T-helper 2 cell treated with Interferon-gamma antibody and Interleukin-4, amounts not matched to agents 100 ng/mL and 5 ng/mL, for 36 hours (primary cell): ENCODE measurements around the gene TIRAP. TPM values are rescaled to one million over a fixed set of nuclear protein-coding genes. Genes with fewer than 3 reads are reported as not detected.
"Not testable (repeated sequence)": the region's sequence is repeated elsewhere in the genome, so short reads cannot be mapped to it uniquely, and the experiment has no call there.

Experiments
- intact Hi-C: fragments of 100-400 bp; cut with micrococcal nuclease; formaldehyde crosslinking; loops from one replicate; pipeline ENCODE4 v1.15.1; 2023
- total RNA-seq: library from RNA; stranded (reverse); gene quantifications from 2 replicates; pipeline ENCODE4 v1.2.3, GENCODE V29; 2022

The TIRAP gene, protein sequence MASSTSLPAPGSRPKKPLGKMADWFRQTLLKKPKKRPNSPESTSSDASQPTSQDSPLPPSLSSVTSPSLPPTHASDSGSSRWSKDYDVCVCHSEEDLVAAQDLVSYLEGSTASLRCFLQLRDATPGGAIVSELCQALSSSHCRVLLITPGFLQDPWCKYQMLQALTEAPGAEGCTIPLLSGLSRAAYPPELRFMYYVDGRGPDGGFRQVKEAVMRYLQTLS
- total RNA-seq: 14.8 and 17.6 TPM in 2 replicates

DNA sequence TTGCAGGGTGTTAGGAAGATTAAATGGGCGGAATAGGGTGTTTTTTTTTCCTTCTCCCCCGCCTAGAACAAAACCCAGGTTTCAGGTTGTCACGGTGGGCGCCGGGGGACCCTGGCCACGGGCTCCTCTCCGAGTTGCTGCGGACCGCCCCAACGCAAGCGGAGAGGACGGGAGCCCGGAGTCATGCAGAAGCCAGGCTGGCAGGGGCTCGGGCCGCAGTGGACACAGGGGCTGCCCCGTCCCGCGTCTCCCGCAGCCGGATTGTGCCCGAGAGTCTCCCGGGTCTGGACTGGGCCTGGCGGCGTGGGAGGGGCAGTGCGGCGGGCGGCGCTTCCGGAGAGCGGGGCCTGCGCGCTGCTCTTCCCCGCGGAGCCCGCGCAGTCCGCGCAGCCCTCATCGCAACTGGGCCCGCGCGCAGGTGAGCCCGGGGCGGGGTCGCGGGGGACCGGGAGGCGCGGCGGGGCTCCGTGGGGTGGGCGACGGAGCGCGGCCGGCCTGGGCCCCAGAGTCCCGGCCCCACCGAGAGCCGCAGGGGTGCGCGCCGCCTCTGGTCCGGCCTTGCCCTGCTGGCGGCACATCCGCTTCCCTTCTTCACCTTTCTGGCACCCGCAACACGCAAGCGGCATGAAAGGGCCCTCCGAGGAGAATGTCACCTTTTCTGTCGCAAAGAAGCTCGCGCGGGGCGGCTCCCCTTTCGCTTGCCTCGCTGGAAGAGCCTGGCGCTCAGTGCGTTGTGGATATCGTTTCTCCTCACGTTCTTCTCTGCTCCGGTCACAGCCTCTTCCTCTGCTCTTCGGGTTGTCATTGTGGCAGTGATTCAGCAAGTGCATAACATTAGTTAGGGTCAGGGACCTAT lies at the start of gene TIRAP:
Gene TIRAP, plus strand, starts transcription at position 358 of the 856 bp plus-strand sequence. CDS start 7,802 bp downstream, outside the sequence.
- intact Hi-C loops: loop anchor here (1.0 kb wide), 4 partner anchors 14 to 133 kb away; partner anchors contain the start of genes DCPS, FAM118B, FOXRED1 and RPUSD4

GRCh38 chr11:126233391-126233790 lies 49.5 kb upstream of the TIRAP start:
- intact Hi-C loops: no loop called here

DNA sequence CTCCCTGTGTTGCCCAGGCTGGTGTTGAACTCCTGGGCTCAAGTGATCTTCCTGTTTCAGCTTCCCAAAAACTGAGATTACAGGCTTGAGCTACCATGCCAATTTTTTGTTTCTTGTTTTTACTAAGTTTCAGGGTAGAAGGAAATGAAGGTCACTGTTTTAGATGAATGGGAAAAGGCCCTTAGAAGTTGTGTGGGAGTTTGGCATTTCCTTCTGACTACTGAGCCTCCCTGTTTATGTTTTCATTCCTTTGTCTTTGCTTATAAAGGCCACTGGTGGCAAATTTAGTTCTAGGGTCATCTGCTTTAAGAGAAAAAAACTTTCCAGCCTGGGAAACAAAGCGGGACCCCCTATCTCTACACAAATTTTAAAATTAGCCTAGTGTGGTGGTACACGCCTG lies 36.3 kb upstream of the TIRAP start:
- intact Hi-C loops: no loop called here

GRCh38 chr11:126253265-126253664 lies 29.6 kb upstream of the TIRAP start:
- intact Hi-C loops: no loop called here

DNA sequence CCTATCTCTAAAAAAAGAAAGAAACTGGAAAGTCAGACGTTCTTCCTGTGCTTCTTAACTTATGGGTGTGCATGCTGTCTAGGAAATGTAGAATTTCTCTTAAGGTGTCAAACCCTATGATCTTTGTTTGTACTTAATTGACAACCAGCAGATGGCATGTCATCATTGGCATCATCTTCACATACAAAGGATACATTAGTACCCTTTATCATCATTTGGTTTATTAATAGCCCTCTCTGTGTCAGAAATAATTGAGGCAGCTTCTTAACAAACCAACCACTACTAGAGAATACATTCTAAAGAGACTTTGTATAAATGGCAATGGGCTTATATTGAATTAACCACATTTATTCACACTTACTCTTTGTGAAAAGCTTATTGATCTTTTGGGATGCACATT lies 28.1 kb upstream of the TIRAP start:
- intact Hi-C loops: no loop called here

DNA sequence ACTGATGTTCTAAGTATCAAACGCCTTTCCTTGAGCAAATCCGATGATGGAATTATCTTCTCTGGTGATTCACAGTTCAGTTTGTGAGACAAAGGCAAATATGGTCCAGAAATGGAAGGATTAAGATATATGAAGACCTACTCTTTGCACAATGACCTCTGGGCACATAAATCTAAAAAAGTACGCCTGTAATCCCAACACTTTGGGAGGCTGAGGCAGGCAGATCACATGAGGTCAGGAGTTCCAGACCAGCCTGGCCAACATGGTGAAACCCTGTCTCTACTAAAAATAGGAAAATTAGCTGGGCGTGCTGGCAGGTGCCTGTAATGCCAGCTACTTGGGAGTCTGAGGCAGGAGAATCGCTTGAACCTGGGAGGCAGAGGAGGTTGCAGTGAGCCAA lies 27.4 kb upstream of the TIRAP start:
- intact Hi-C loops: not testable (repeated sequence)

- intact Hi-C loops: no loop called here
Measured at GRCh38 chr11:126256216-126256615, 26.7 kb upstream of the TIRAP start.

DNA sequence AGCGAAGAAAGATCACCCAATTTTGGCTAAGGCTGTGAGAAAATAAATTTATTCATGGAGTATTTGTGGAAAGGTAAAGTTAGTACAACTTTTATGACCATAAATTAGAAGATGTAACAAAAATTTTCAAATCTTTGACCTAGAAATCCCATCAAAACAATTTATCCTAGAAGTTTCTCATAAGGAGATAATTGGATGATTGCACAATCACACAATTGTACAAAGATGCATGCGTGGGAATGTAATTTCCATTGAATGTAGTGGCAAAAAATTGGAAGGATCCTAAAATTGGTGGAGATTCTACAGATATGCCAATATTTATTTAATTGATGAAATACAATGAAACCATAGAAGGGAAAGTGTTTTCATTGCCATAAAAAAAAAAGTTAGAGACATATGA lies 25.7 kb upstream of the TIRAP start:
- intact Hi-C loops: no loop called here

- intact Hi-C loops: no loop called here
Measured at GRCh38 chr11:126257764-126258163, 25.1 kb upstream of the TIRAP start.

DNA sequence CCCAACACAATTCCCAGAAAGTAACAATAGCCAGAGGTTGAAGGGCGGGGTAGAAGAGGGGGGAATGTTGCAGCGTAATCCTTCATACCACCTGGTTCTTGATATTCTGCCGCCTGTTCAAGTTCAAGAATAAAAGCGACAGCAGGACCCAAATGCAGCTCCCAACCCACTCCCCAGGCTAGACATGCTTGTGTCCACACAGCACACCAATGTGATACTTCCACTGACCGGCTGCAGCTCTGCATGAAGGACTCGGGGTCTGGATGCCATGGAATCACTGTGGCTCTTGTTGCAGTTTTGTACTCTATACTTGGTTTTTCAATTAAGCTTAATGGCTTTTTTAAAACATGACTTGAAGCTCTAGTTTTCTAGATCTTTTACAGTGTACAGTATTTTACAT lies 20.7 kb upstream of the TIRAP start:
- intact Hi-C loops: no loop called here

- intact Hi-C loops: no loop called here
Measured at GRCh38 chr11:126263489-126263888, 19.4 kb upstream of the TIRAP start.

DNA sequence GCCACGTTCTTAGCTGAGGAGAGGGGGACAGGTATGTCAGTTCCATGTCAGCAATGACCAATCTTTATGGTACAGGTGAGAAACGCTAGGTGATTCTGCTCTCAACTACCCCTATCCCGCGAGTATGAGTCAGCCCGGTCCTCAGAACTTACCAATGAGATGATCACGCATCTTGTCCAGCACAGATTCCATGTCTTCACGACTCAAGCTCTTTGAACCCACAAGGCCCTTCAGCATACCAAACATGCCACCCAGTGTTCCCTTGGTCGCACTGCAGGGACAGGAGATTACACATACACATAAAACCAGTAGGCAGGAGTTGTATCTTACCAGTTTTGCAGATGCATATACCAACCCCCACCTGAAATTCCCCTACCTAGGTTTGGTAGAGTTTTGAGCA lies 17.1 kb upstream of the TIRAP start:
- intact Hi-C loops: loop anchor here (5.0 kb wide), 1 partner anchor 639 kb away; the partner anchor contains the start of gene CHEK1

- intact Hi-C loops: loop anchor here (1.0 to 5.0 kb wide), 3 partner anchors 88 to 640 kb away; partner anchors contain the start of genes CHEK1 and ST3GAL4
Measured at GRCh38 chr11:126267650-126268049, 15.2 kb upstream of the TIRAP start.

GRCh38 chr11:126268361-126268707 lies 14.6 kb upstream of the TIRAP start:
- intact Hi-C loops: loop anchor here (1.0 to 5.0 kb wide), 3 partner anchors 87 to 641 kb away; partner anchors contain the start of genes CHEK1 and ST3GAL4

DNA sequence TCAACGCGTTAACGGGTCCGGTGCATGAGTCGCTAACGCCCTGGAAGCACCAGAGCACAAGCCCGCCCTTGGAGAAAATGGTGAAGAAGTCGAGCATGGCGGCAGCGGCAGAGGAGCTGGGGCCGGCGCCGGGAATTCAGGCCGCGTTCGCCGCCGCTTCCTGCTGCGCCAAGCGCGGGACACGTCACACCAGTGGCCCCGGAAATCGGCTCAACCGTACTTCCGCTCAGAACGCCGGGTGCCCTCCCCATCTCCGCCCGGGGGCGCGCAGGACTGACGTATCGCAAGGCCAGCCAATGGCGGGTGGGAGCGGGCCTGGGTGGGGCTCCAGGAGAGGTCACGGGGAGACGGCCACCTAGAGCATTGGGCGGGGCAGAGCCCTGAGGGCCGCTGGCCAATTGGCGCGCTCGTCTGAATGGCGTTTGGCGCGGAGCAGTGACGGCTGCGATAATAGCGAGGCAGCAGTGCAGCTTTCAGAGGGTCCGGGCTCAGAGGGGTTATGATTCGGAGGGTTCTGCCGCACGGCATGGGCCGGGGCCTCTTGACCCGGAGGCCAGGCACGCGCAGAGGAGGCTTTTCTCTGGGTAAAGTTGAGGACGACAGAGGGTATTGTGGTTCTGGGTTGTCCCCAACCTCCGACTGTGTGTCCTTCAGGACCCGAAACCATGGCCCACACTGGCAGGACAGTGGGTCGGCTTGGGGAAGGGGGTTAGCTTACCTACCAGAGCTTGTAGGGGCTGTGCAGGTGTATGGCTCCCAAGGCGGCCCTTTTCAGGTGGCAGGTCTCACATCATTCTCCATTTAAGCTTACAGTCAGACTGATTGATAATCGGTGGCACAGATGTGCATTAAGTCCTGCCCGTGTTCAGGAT lies 13.9 kb upstream of the TIRAP start, which contains the start of the genes FOXRED1 and SRPRA:
Gene FOXRED1, plus strand, starts transcription at position 447 of the 872 bp plus-strand sequence. Its CDS starts 53 bp downstream, at position 500.
Gene SRPRA, minus strand, starts transcription at position 188 of the 872 bp plus-strand sequence. Its CDS starts 91 bp downstream, at position 97.
- intact Hi-C loops: loop anchor here (1.0 to 5.0 kb wide), 8 partner anchors 14 to 677 kb away; partner anchors contain the start of genes CHEK1, DCPS, FAM118B and HYLS1

GRCh38 chr11:126277322-126277721 lies 5.6 kb upstream of the TIRAP start:
- intact Hi-C loops: no loop called here

DNA sequence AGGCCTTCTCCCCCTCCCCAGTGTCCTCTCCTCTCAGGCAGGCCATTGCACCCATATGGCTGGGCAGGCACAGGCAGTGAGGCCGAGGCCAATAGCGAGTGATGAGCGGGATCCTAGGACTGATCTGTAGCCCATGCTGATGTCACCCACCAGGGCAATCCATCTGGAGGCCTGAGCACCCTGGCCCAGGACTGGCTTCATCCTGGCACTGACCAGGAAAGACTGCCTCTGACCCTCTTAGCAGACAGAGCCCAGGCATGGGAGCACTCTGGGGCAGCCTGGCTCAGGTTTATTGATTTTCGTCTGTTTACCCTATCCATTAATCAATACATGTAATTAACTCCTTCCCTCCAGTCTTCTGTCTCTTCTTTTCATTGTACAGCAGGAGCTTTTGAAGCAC lies 5.1 kb upstream of the TIRAP start:
- intact Hi-C loops: no loop called here

- intact Hi-C loops: no loop called here
Measured at GRCh38 chr11:126279191-126279590, 3.7 kb upstream of the TIRAP start.

DNA sequence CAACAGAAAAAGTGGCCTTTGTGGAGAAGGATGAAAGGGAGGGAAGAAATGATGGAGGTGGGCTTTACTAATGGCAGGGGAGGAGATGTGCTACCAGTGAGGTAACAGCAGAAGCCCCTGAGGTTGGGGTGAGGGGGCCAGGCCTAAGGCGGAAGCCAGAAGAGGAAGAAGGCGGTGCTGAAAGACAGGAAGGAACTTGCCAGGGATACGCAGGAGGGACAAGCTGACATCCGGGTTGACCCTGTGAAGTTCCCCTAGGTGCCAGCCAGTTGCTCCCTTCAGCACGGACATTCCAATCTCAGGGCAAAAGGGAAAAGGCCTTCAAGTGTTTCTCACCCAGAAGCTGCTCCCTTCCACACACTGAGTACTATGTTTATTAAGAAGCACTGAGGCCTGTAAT lies 2.3 kb upstream of the TIRAP start:
- intact Hi-C loops: no loop called here

DNA sequence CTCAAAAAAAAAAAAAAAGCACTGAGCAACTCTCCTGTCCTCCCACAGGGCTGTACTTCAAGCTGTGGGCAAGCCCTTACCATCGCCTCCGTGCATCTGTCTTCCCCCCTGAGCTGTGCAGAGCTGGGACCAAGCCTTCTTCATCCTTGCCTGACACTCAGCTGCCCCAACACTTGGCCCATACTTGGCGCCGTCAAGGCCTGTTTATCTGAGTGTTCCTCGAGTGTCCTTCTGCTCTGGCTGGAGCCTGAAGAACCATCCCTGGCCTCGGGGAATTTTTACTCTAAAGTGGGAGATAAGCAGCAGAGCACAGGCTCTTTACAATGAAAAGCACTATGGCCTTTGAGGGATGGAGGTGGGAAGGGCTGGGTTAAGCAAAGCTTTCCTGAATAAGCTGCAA lies 1.6 kb upstream of the TIRAP start:
- intact Hi-C loops: no loop called here

- intact Hi-C loops: loop anchor here (1.0 kb wide), 1 partner anchor 70 kb away; the partner anchor contains the start of genes FAM118B and RPUSD4
Measured at GRCh38 chr11:126281666-126282175, 1.2 kb upstream of the TIRAP start.
